DND-41 (cell line): ENCODE results near the gene HIVEP2.

Experiments
- EZH2 ChIP-seq: IDR thresholded peaks from 3 replicates; pipeline ENCODE4 v1.6.1; 2012; ENCODE audit warnings: borderline replicate concordance, low read depth, mild to moderate bottlenecking, moderate library complexity, low read length, inconsistent platforms; ENCODE audit not compliant: severe bottlenecking
- TF ChIP-seq, protein P1 (sequence below): IDR thresholded peaks from 2 replicates; pipeline ENCODE4 v1.5.1; 2012; ENCODE audit warnings: borderline replicate concordance, low read length, moderate library complexity, mild to moderate bottlenecking; ENCODE audit not compliant: poor library complexity, severe bottlenecking; ENCODE audit errors: extremely low read depth

DNA sequence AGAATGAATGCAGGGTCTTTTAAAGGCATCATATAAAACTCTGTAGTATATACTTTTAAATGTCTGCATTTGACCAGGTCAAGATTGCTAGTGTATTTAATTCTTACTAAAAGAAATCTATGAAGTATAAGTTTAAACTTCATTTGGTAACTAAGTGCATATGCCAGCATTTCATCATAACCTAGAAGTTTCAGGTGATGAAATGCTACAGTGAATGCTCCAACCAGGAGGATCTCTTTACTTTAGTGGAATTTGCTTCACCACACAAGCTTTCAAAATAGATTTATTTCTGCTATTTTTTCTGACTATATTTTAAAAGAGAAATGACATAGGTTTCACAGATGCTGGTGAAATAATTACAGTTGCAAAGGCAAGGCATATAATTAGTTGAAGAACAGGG is 141.9 kb downstream of the HIVEP2 start:
- TF ChIP-seq, protein P1, sequence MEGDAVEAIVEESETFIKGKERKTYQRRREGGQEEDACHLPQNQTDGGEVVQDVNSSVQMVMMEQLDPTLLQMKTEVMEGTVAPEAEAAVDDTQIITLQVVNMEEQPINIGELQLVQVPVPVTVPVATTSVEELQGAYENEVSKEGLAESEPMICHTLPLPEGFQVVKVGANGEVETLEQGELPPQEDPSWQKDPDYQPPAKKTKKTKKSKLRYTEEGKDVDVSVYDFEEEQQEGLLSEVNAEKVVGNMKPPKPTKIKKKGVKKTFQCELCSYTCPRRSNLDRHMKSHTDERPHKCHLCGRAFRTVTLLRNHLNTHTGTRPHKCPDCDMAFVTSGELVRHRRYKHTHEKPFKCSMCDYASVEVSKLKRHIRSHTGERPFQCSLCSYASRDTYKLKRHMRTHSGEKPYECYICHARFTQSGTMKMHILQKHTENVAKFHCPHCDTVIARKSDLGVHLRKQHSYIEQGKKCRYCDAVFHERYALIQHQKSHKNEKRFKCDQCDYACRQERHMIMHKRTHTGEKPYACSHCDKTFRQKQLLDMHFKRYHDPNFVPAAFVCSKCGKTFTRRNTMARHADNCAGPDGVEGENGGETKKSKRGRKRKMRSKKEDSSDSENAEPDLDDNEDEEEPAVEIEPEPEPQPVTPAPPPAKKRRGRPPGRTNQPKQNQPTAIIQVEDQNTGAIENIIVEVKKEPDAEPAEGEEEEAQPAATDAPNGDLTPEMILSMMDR, result no peak
- TF ChIP-seq EZH2, result no peak
